SK-N-SH treated with all-trans-retinoic acid at 6 μM for 48 hours (cell line): Measurements from ENCODE around the gene ACOXL.

Experiments used
- CSDC2 ChIP-seq: fragments of 250-450 bp; sonication (Bioruptor Pico); IDR thresholded peaks from 2 replicates; pipeline ENCODE4 v1.5.0; 2020; ENCODE audit warnings: mild to moderate bottlenecking, moderate library complexity
- GLIS3 ChIP-seq: fragments of 250-450 bp; sonication (Bioruptor Pico); IDR thresholded peaks from 2 replicates; pipeline ENCODE4 v1.5.0; 2020; ENCODE audit warnings: mild to moderate bottlenecking, moderate library complexity
- ISL1 ChIP-seq: fragments of 250-450 bp; sonication (Bioruptor Pico); IDR thresholded peaks from 2 replicates; pipeline ENCODE4 v2.1.2; 2022; ENCODE audit warnings: mild to moderate bottlenecking, moderate library complexity
- PPARA ChIP-seq: fragments of 250-450 bp; sonication (Bioruptor Pico); IDR thresholded peaks from 2 replicates; pipeline ENCODE4 v1.5.0; 2020; ENCODE audit warnings: mild to moderate bottlenecking, borderline replicate concordance
- RARB ChIP-seq: fragments of 250-450 bp; sonication (Bioruptor Pico); IDR thresholded peaks from 2 replicates; pipeline ENCODE4 v1.8.0; 2021; ENCODE audit warnings: mild to moderate bottlenecking, moderate library complexity
- TCF4 ChIP-seq: fragments of 250-450 bp; sonication (Bioruptor Pico); IDR thresholded peaks from 2 replicates; pipeline ENCODE4 v1.8.0; 2021; ENCODE audit warnings: mild to moderate bottlenecking, moderate library complexity, borderline replicate concordance
- TOX ChIP-seq: fragments of 250-450 bp; sonication (Bioruptor Pico); IDR thresholded peaks from 2 replicates; pipeline ENCODE4 v1.8.0; 2021; ENCODE audit warnings: mild to moderate bottlenecking, moderate library complexity, borderline replicate concordance
- ZFP30 ChIP-seq: fragments of 450-650 bp; formaldehyde crosslinking; IDR thresholded peaks from 2 replicates; pipeline ENCODE4 v1.5.0; 2022; ENCODE audit warnings: mild to moderate bottlenecking, moderate library complexity
- TF ChIP-seq, protein P1 (sequence below): fragments of 250-450 bp; sonication (Bioruptor Pico); IDR thresholded peaks from 2 replicates; pipeline ENCODE4 v1.8.0; 2021; ENCODE audit warnings: low read depth, mild to moderate bottlenecking, moderate library complexity, borderline replicate concordance
- TF ChIP-seq, protein P2 (sequence below): fragments of 250-450 bp; sonication (Bioruptor Pico); IDR thresholded peaks from 2 replicates; pipeline ENCODE4 v1.8.0; 2020; ENCODE audit warnings: mild to moderate bottlenecking, moderate library complexity, borderline replicate concordance
- TF ChIP-seq, protein P3 (sequence below): fragments of 250-450 bp; sonication (Bioruptor Pico); IDR thresholded peaks from 2 replicates; pipeline ENCODE4 v1.5.0; 2020; ENCODE audit warnings: mild to moderate bottlenecking, moderate library complexity

DNA sequence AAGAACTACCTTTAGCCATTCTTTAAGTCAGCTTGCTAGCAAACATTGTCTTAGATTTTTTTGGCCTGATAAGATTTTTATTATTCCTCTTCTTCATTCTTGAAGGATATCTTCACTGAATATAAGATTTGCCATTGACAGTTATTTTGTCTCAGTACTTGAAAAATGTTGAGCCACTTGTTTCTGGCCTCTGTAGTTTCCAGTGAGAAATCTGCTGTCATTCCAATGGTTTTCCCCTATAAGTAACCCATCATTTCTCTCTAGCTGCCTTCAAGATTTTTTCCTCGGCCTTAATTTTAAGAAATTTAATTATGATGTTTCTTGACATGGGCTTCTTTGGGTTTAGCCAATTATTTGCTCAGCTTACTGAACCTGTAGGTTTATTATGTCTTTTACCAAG is 32.6 kb downstream of the ACOXL start:
- TF ChIP-seq, protein P1, sequence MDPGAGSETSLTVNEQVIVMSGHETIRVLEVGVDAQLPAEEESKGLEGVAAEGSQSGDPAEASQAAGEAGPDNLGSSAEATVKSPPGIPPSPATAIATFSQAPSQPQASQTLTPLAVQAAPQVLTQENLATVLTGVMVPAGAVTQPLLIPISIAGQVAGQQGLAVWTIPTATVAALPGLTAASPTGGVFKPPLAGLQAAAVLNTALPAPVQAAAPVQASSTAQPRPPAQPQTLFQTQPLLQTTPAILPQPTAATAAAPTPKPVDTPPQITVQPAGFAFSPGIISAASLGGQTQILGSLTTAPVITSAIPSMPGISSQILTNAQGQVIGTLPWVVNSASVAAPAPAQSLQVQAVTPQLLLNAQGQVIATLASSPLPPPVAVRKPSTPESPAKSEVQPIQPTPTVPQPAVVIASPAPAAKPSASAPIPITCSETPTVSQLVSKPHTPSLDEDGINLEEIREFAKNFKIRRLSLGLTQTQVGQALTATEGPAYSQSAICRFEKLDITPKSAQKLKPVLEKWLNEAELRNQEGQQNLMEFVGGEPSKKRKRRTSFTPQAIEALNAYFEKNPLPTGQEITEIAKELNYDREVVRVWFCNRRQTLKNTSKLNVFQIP (CRISPR knock-in tag): no peak
- no peak for TF ChIP-seq TCF4 (CRISPR knock-in tag)
- TF ChIP-seq, protein P2, sequence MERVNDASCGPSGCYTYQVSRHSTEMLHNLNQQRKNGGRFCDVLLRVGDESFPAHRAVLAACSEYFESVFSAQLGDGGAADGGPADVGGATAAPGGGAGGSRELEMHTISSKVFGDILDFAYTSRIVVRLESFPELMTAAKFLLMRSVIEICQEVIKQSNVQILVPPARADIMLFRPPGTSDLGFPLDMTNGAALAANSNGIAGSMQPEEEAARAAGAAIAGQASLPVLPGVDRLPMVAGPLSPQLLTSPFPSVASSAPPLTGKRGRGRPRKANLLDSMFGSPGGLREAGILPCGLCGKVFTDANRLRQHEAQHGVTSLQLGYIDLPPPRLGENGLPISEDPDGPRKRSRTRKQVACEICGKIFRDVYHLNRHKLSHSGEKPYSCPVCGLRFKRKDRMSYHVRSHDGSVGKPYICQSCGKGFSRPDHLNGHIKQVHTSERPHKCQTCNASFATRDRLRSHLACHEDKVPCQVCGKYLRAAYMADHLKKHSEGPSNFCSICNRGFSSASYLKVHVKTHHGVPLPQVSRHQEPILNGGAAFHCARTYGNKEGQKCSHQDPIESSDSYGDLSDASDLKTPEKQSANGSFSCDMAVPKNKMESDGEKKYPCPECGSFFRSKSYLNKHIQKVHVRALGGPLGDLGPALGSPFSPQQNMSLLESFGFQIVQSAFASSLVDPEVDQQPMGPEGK (CRISPR knock-in tag): no peak
- TF ChIP-seq PPARA (CRISPR knock-in tag): no peak
- no peak for TF ChIP-seq CSDC2 (CRISPR knock-in tag)
- no peak for TF ChIP-seq TOX
- TF ChIP-seq, protein P3, sequence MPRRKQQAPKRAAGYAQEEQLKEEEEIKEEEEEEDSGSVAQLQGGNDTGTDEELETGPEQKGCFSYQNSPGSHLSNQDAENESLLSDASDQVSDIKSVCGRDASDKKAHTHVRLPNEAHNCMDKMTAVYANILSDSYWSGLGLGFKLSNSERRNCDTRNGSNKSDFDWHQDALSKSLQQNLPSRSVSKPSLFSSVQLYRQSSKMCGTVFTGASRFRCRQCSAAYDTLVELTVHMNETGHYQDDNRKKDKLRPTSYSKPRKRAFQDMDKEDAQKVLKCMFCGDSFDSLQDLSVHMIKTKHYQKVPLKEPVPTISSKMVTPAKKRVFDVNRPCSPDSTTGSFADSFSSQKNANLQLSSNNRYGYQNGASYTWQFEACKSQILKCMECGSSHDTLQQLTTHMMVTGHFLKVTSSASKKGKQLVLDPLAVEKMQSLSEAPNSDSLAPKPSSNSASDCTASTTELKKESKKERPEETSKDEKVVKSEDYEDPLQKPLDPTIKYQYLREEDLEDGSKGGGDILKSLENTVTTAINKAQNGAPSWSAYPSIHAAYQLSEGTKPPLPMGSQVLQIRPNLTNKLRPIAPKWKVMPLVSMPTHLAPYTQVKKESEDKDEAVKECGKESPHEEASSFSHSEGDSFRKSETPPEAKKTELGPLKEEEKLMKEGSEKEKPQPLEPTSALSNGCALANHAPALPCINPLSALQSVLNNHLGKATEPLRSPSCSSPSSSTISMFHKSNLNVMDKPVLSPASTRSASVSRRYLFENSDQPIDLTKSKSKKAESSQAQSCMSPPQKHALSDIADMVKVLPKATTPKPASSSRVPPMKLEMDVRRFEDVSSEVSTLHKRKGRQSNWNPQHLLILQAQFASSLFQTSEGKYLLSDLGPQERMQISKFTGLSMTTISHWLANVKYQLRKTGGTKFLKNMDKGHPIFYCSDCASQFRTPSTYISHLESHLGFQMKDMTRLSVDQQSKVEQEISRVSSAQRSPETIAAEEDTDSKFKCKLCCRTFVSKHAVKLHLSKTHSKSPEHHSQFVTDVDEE (CRISPR knock-in tag): no peak
- no peak for TF ChIP-seq ZFP30 (CRISPR knock-in tag)
- no peak for TF ChIP-seq RARB
- no peak for TF ChIP-seq ISL1
- no peak for TF ChIP-seq GLIS3 (CRISPR knock-in tag)
